ENCODE measurements around the gene ADAMTS18. TPM values are rescaled to one million over a fixed set of nuclear protein-coding genes. Genes with fewer than 3 reads are reported as not detected.

The ADAMTS18 gene
- total RNA-seq, 4 donors from 2014 or later = 0.20 to 0.79 (median 0.27) TPM; not detected in 1

DNA sequence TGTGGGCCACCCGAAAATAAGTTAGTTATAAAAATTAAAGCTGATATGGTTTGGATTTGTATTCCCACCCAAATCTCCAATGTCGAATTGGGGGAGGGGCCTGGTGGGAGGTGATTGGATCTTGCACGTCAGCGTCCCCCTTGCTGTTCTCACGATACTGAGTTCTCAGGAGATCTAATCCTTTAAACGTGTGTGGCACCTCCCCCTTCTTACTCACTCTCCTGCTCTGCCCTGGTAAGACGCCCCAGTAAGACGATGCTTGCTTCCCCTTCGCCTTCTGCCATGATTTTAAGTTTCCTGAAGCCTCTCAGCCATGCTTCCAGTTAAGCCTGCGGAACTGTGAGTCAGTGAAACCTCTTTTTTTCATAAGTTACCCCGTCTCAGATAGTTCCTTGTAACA, 200.2 kb downstream of the ADAMTS18 start:
- H3K9me3 ChIP-seq = no peaks in the 10 kb centered on the region
- no peaks in the 10 kb centered on the region for H3K36me3 ChIP-seq
- TF ChIP-seq, protein P1, sequence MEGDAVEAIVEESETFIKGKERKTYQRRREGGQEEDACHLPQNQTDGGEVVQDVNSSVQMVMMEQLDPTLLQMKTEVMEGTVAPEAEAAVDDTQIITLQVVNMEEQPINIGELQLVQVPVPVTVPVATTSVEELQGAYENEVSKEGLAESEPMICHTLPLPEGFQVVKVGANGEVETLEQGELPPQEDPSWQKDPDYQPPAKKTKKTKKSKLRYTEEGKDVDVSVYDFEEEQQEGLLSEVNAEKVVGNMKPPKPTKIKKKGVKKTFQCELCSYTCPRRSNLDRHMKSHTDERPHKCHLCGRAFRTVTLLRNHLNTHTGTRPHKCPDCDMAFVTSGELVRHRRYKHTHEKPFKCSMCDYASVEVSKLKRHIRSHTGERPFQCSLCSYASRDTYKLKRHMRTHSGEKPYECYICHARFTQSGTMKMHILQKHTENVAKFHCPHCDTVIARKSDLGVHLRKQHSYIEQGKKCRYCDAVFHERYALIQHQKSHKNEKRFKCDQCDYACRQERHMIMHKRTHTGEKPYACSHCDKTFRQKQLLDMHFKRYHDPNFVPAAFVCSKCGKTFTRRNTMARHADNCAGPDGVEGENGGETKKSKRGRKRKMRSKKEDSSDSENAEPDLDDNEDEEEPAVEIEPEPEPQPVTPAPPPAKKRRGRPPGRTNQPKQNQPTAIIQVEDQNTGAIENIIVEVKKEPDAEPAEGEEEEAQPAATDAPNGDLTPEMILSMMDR (IDR thresholded peaks at IDR 0.05) = no peak
- TF ChIP-seq EP300 (IDR thresholded peaks at IDR 0.05; ENCODE audit: low read depth) = no peak
- TF ChIP-seq POLR2A (IDR thresholded peaks at IDR 0.05) = no peak
- TF ChIP-seq POLR2AphosphoS5 (IDR thresholded peaks at IDR 0.05) = no peak
- no peak for DNase-seq
- peaks cover 0 to 2% (median 0%) of the 10 kb centered on the region in 4 donors for H3K4me1 ChIP-seq
- intact Hi-C loops (cut with DNase I; ENCODE audit: low total_unique reads) (loop anchor here (5.0 kb wide), 1 partner anchor 348 kb away; no protein-coding TSS in a partner anchor), in situ Hi-C loops (cut with MboI; ENCODE audit: low pct_ligation_motif_present in 1 of 4, low pct_unique_long_range_greater_than_20kb in 1 of 4, low sequenced_read_pairs in 3 of 4) (loop anchor here in 3 of 4 donors (5.0 kb wide), 1 partner anchor 353 kb away; no protein-coding TSS in a partner anchor)
- H3K27ac ChIP-seq = no peak overlapping the region
- H3K27me3 ChIP-seq = peaks cover 25% of the 10 kb centered on the region
- 40 to 53% methylated on average over 3 to 11 of the region's 11 CpGs for WGBS, 2 donors (ENCODE audit: low coverage in 1 of 2)
- no peak overlapping the region for H3K4me3 ChIP-seq

DNA sequence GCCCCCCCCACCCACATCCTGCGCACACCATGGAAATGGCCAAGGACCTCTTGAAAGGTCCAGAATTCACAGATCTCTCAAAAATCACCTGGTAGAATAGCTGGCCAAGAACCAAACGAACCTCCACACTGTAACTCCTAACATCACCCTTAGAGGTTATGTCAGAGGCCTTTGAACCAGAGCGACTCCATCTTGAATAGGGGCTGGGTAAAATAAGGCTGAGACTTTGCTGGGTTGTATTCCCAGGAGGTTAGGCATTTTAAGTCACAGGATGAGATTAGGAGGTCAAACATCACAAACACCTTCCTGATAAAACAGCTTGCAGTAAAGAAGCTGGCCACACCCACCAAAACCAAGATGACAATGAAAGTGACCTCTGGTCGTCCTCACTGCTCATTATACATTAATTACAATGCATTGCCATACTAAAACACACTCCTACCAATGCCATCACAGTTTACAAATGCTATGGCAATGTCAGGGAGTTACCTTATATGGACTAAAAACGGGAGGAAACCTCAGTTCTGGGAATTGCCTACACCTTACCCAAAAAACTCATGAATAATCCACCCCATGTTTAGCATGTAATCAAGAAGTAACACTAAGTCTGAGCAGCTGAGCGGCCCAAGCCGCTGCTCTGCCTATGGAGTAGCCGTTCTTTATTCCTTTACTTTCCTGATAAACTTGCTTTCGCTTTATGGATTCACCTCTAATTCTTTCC, 200.9 kb downstream of the ADAMTS18 start:
- in situ Hi-C loops (cut with MboI; ENCODE audit: low pct_ligation_motif_present in 1 of 4, low pct_unique_long_range_greater_than_20kb in 1 of 4, low sequenced_read_pairs in 3 of 4) = no loop called here
- H3K27ac ChIP-seq = no peak overlapping the region
- intact Hi-C loops (cut with DNase I; ENCODE audit: low total_unique reads) = no loop called here
- no peak for DNase-seq
- no peaks in the 10 kb centered on the region for H3K9me3 ChIP-seq
- no peaks in the 10 kb centered on the region for H3K36me3 ChIP-seq
- WGBS, 2 donors (ENCODE audit: low coverage in 1 of 2) = 68 to 71% methylated on average over 5 to 9 of the region's 9 CpGs
- H3K27me3 ChIP-seq = peaks cover 25% of the 10 kb centered on the region
- peaks cover 0 to 2% (median 0%) of the 10 kb centered on the region in 4 donors for H3K4me1 ChIP-seq
- no peak overlapping the region for H3K4me3 ChIP-seq
- no peak for TF ChIP-seq EP300 (IDR thresholded peaks at IDR 0.05; ENCODE audit: low read depth)
- TF ChIP-seq POLR2AphosphoS5 (IDR thresholded peaks at IDR 0.05) = no peak
- TF ChIP-seq, protein P1 (IDR thresholded peaks at IDR 0.05) = no peak
- TF ChIP-seq POLR2A (IDR thresholded peaks at IDR 0.05) = no peak

Other genes starting within 250 kb of the ADAMTS18 start
- 100 to 1,000 TPM in 1 of 4 donors, 10 to 100 TPM in 3; 35.6 to 119 (median 55.9) TPM for gene MON1B, start 243.8 kb downstream of the ADAMTS18 start, total RNA-seq
- gene SYCE1L, start 235.6 kb downstream of the ADAMTS18 start, total RNA-seq = 1 to 10 TPM in 2 of 4 donors, not detected in 2; 2.1 to 2.2 TPM